Right cardiac atrium (tissue), 5 donors: Measurements from ENCODE around the gene CISD1. TPM values are rescaled to one million over a fixed set of nuclear protein-coding genes. Genes with fewer than 3 reads are reported as not detected.
"Not testable (repeated sequence)": the region's sequence is repeated elsewhere in the genome, so short reads cannot be mapped to it uniquely, and the experiment has no call there.

Source experiments
- ATAC-seq, 2 donors: fragments of 200-7000 bp; cut with Tn5 transposase; one replicate each; pipeline versions ENCODE4 v1.8.0 to v1.9.1; 2020; ENCODE audit warnings: moderate library complexity in 2 of 2, mild to moderate bottlenecking in 1 of 2
- DNase-seq, 3 donors: peaks; one replicate each; pipeline ENCODE4 v3.0.0-alpha.2; 2020
- H3K27ac ChIP-seq: one replicate; pipeline ENCODE4 v1.5.1; 2013; ENCODE audit warnings: mild to moderate bottlenecking, low read length, control low read depth, moderate library complexity
- H3K27me3 ChIP-seq: one replicate; pipeline ENCODE4 v1.6.1; 2013; ENCODE audit not compliant: control insufficient read depth, insufficient read depth
- H3K4me1 ChIP-seq: one replicate; pipeline ENCODE4 v1.6.1; 2013; ENCODE audit warnings: low read length; ENCODE audit not compliant: control insufficient read depth, insufficient read depth
- H3K4me3 ChIP-seq: one replicate; pipeline ENCODE4 v1.5.1; 2013; ENCODE audit warnings: low read length, control low read depth
- H3K9me3 ChIP-seq: one replicate; pipeline ENCODE4 v1.6.1; 2013; ENCODE audit warnings: low read length; ENCODE audit not compliant: control insufficient read depth
- WGBS: extraction: QIAGEN DNeasy Blood & Tissue Kit; methylation state at CpG from one replicate; pipeline ENCODE4 v1.1.7; 2013; 5-methylcytosine and 5-hydroxymethylcytosine counted together
- intact Hi-C, 4 donors: fragments of 100-400 bp; cut with DNase I; formaldehyde crosslinking; loops; one replicate each; pipeline versions ENCODE4 v1.11.0 to v1.14.0; 2022 to 2023
- long read RNA-seq, 4 donors: library from polyadenylated mRNA; unstranded; transcript quantifications; one replicate each; pipeline ENCODE4 v2.0.0, GENCODE V29; 2020 to 2021
- polyA plus RNA-seq: library from polyadenylated mRNA; stranded (reverse); fragments of 200-250 nt; gene quantifications from one replicate; pipeline ENCODE4 v1.2.3, GENCODE V29; 2013
- total RNA-seq, 4 donors: library from RNA; stranded (reverse); fragmentation: NEBNext Ultra II Directional; extraction: Animal tissue kit (Norgen Biotek cat#: 25700); gene quantifications; one replicate each; pipeline ENCODE4 v1.2.1, GENCODE V29; 2021
- donor health status: healthy with polysubstance abuse.
- donor health status: DM: no; HTN: yes; CAD: no.
- donor health status: DM: no; HTN: no; CAD: no.
- donor health status: DM: no; HTN: yes; CAD: no; lungs with severe emphysema.
- donor health status: DM: yes; HTN: yes; CAD: no.

The CISD1 gene
- 100 to 1,000 TPM; 119 to 159 (median 137) TPM for total RNA-seq
- 100 TPM for polyA plus RNA-seq
- long read RNA-seq, donor 1, transcript CISD1-201 (3 exons, 2,479 nt), result major isoform, 108 of 125 reads
- long read RNA-seq, donor 1, partial matches to known transcripts, result 3 of 125 reads
- long read RNA-seq, donor 1, other reads (novel, unspliced or antisense), result 14 of 125 reads
- long read RNA-seq, donor 2, transcript CISD1-201 (3 exons, 2,479 nt), result major isoform, 85 of 88 reads
- long read RNA-seq, donor 2, partial matches to known transcripts, result 2 of 88 reads
- long read RNA-seq, donor 2, other reads (novel, unspliced or antisense), result 1 of 88 reads
- long read RNA-seq, donor 3, transcript CISD1-201 (3 exons, 2,479 nt), result major isoform, 56 of 70 reads
- long read RNA-seq, donor 3, partial matches to known transcripts, result 2 of 70 reads
- long read RNA-seq, donor 3, other reads (novel, unspliced or antisense), result 12 of 70 reads
- long read RNA-seq, donor 4, transcript CISD1-201 (3 exons, 2,479 nt), result major isoform, 60 of 64 reads
- long read RNA-seq, donor 4, partial matches to known transcripts, result 2 of 64 reads
- long read RNA-seq, donor 4, other reads (novel, unspliced or antisense), result 2 of 64 reads

GRCh38 chr10:58268946-58269781 lies at the start of gene CISD1:
Gene CISD1 (plus strand): TSS chr10:58269162. CDS start chr10:58269274, 112 bp downstream.
- intact Hi-C loops, result no loop called here
- under 1% methylated on average over 66 of the region's 66 CpGs for whole genome bisulfite sequencing
- peak; percentile 98 to 99 (median 98) for DNase-seq
- Histone ChIP-seq H3K4me3 (peak within 1 kb of the TSS; percentile 76), H3K9me3 (no peaks in the 10 kb centered on the region), H3K4me1 (no peaks in the 10 kb centered on the region), H3K27ac (peak within 1 kb of the TSS; percentile 95), H3K27me3 (no peaks in the 10 kb centered on the region)
- ATAC-seq, result peak; percentile 95 to 96

GRCh38 chr10:58219875-58220274 lies 49.1 kb upstream of the CISD1 start:
- no peak for ATAC-seq
- no peak for DNase-seq
- Histone ChIP-seq H3K27me3 (no peaks in the 10 kb centered on the region), H3K27ac (no peak overlapping the region), H3K4me1 (no peaks in the 10 kb centered on the region), H3K9me3 (no peaks in the 10 kb centered on the region), H3K4me3 (no peak overlapping the region)
- intact Hi-C loops, result no loop called here

DNA sequence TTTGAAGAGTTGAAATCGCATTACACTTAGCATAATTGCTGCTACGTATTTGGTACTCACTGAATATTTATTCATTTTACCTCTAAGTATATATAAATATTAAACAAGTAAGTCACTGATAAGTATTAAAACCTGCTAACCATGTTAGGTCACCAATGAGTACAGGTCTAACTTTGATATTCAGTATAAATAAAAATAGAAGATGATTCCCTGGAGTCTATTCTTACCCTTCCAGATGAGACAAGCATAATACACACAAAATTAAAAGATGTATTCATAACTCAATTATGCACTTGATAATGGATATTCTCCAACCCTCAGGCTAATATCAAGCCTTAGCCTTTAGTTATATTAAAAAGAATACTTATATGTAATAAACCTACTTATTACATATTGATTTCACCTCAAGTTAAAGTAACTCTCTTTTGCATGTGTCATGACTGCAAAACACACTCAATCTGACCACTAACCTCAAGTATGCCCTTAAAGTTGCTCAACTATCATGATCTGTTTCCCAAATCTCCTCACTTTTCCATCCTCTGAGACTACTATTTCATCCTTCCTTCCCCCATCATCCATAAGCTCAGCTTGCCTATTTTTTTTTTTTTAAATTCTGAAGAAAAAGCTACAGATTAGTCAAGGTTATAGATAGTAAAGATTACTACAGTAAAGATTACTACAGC lies 48.1 kb upstream of the CISD1 start:
- intact Hi-C loops, result no loop called here
- Histone ChIP-seq H3K27me3 (no peaks in the 10 kb centered on the region), H3K4me1 (no peaks in the 10 kb centered on the region), H3K27ac (no peak overlapping the region), H3K4me3 (no peak overlapping the region), H3K9me3 (no peaks in the 10 kb centered on the region)
- 97% methylated on average over 2 of the region's 2 CpGs for WGBS
- ATAC-seq (no peak), DNase-seq (no peak)

DNA sequence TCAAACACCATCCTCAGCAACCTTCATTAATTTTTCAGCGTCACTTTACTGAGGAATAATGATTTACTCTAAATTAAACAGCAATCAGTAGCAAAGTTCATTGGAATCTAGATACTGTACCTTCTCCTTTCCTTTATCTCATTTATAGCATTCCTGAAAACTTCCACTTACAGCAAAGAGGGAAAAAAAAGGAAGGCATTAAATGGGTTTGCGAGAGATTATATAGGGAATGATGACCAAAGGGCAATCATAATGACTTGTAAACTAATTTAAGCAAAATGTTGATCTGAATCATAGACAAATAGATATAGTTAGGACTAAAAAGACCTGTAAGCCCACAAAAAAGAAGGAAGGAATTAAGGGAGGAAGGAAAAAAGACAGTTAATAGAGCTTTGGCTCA lies 43.3 kb upstream of the CISD1 start:
- no peak overlapping the region for H3K4me3 ChIP-seq
- DNase-seq, result no peak

DNA sequence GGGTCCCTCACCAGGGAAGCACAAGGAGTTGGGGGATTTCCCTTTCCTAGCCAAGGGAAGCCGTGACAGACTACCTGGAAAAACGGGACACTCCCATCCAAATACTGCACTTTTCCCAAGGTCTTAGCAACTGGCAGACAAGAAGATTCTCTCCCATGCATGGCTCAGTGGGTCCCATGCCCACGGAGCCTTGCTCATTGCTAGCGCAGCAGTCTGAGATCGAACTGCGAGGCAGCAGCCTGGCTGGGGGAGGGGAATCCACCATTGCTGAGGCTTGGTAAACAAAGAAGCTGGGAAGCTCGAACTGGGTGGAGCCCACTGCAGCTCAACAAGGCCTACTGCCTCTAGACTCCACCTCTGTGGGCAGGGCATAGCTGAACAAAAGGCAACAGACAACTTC lies 39.1 kb upstream of the CISD1 start:
- H3K4me1 ChIP-seq, H3K27me3 ChIP-seq, DNase-seq, intact Hi-C loops, ATAC-seq, H3K27ac ChIP-seq, H3K9me3 ChIP-seq, H3K4me3 ChIP-seq: not testable (repeated sequence)
- WGBS, result 94% methylated on average over 7 of the region's 7 CpGs

More for the DNA sequence above, 43.3 kb upstream of the CISD1 start:
- WGBS, result 99% methylated on average over 2 of the region's 2 CpGs
- intact Hi-C loops, result no loop called here
- no peaks in the 10 kb centered on the region for H3K9me3 ChIP-seq
- no peaks in the 10 kb centered on the region for H3K27me3 ChIP-seq
- H3K27ac ChIP-seq, result no peak overlapping the region
- ATAC-seq, result no peak
- no peaks in the 10 kb centered on the region for H3K4me1 ChIP-seq

DNA sequence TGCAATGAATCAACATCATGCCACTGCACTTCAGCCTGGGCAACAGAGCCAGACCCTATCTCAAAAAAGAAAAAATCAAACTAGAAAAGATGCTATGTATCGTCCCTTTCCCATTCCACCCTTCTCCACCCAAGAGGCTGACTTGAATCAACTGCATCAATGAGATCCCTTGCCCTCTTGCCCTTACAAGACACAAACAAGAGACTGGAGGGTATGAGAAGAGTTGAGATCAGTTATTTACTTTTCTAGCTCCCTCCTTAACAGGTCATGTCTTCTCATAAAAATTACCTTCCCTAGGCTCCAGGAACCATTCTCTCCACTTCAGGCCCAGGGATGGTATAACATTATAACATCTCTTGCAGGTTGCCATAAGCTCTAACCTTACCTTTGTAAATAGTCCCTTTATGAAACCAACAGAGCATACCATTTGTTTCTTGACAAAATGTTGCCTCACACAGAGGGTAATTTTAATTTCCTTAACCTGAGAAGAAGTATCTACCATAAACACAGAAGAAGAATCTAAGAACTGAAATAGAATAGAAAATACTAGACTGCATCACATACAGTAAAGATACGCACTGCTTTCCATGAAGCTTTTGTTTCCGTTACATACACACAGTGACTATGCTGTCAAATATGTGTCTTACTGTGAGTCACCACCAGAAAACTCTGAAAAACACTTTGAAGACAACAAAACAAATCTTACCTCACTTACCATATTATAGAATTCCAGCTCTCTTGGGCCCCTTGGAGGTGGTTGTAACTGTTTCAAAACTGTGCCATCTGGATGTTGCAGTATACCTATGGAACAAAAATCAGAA lies 31.7 kb upstream of the CISD1 start:
- intact Hi-C loops, result no loop called here
- no peaks in the 10 kb centered on the region for H3K9me3 ChIP-seq
- H3K4me3 ChIP-seq, result no peak overlapping the region
- no peak overlapping the region for H3K27ac ChIP-seq
- no peak for ATAC-seq
- no peaks in the 10 kb centered on the region for H3K27me3 ChIP-seq
- 97% methylated on average over 3 of the region's 3 CpGs for WGBS
- no peaks in the 10 kb centered on the region for H3K4me1 ChIP-seq
- no peak for DNase-seq

- 78% methylated on average over 5 of the region's 5 CpGs for WGBS
- H3K4me3 ChIP-seq, result no peak overlapping the region
- no peak overlapping the region for H3K27ac ChIP-seq
- intact Hi-C loops, result no loop called here
- ATAC-seq (no peak), DNase-seq (no peak)
- no peaks in the 10 kb centered on the region for H3K4me1 ChIP-seq
- no peaks in the 10 kb centered on the region for H3K9me3 ChIP-seq
- H3K27me3 ChIP-seq, result no peaks in the 10 kb centered on the region
Measured at GRCh38 chr10:58239561-58240169, 29.3 kb upstream of the CISD1 start.

- ATAC-seq (no peak), DNase-seq (no peak)
- Histone ChIP-seq H3K27me3 (no peaks in the 10 kb centered on the region), H3K27ac (no peak overlapping the region), H3K9me3 (no peaks in the 10 kb centered on the region), H3K4me3 (no peak overlapping the region), H3K4me1 (no peaks in the 10 kb centered on the region)
- intact Hi-C loops, result no loop called here
- 78% methylated on average over 4 of the region's 4 CpGs for WGBS
Measured at GRCh38 chr10:58240531-58240930, 28.4 kb upstream of the CISD1 start.

- intact Hi-C loops, result no loop called here
- DNase-seq, result no peak
- Histone ChIP-seq H3K4me1 (no peaks in the 10 kb centered on the region), H3K27me3 (no peaks in the 10 kb centered on the region), H3K27ac (no peak overlapping the region), H3K4me3 (no peak overlapping the region), H3K9me3 (no peaks in the 10 kb centered on the region)
- 96% methylated on average over 3 of the region's 3 CpGs for WGBS
- no peak for ATAC-seq
Measured at GRCh38 chr10:58241346-58241745, 27.6 kb upstream of the CISD1 start.

GRCh38 chr10:58243269-58243668 lies 25.7 kb upstream of the CISD1 start:
- no peak for DNase-seq
- Histone ChIP-seq H3K27ac (no peak overlapping the region), H3K4me1 (no peaks in the 10 kb centered on the region), H3K4me3 (no peak overlapping the region), H3K27me3 (no peaks in the 10 kb centered on the region), H3K9me3 (no peaks in the 10 kb centered on the region)
- ATAC-seq, result no peak
- WGBS, result 98% methylated on average over 18 of the region's 18 CpGs
- intact Hi-C loops, result no loop called here
